ENCODE data around the gene CALML4.
"Not testable (repeated sequence)": the region's sequence is repeated elsewhere in the genome, so short reads cannot be mapped to it uniquely, and the experiment has no call there.

The CALML4 gene

GRCh38 chr15:68207176-68207935 is 2.2 kb upstream of the CALML4 start:
- DNase-seq, result no peak

- DNase-seq, result no peak
These were observed 1.6 kb upstream of the CALML4 start for GRCh38 chr15:68206711-68207151.

GRCh38 chr15:68205954-68206539 is 915 bp upstream of the CALML4 start:
- DNase-seq, result no peak

- DNase-seq, result no peak
These were observed 419 bp upstream of the CALML4 start for GRCh38 chr15:68205558-68205944.

- DNase-seq, result no peak
These were observed 771 bp downstream of the CALML4 start for GRCh38 chr15:68204361-68204760.

- DNase-seq, result no peak
These were observed 1.2 kb downstream of the CALML4 start for GRCh38 chr15:68203956-68204355.

- no peak for DNase-seq
These were observed 1.6 kb downstream of the CALML4 start for GRCh38 chr15:68203486-68203885.

GRCh38 chr15:68202994-68203393 is 2.1 kb downstream of the CALML4 start:
- DNase-seq, result not testable (repeated sequence)

- no peak for DNase-seq
These were observed 3.3 kb downstream of the CALML4 start for GRCh38 chr15:68201879-68202261.

- no peak for DNase-seq
These were observed 3.8 kb downstream of the CALML4 start for GRCh38 chr15:68201153-68201878.

- no peak for DNase-seq
These were observed 4.9 kb downstream of the CALML4 start for GRCh38 chr15:68200016-68200861.

- peak; percentile 13 for DNase-seq
These were observed 5.8 kb downstream of the CALML4 start for GRCh38 chr15:68199340-68199739.

GRCh38 chr15:68197661-68198437 is 7.3 kb downstream of the CALML4 start:
- DNase-seq, result no peak

- DNase-seq, result no peak
These were observed 8.0 kb downstream of the CALML4 start for GRCh38 chr15:68197170-68197492.

GRCh38 chr15:68196445-68197169 is 8.5 kb downstream of the CALML4 start:
- DNase-seq, result no peak

GRCh38 chr15:68195336-68196112 is 9.6 kb downstream of the CALML4 start:
- no peak for DNase-seq

- no peak for DNase-seq
These were observed 12.2 kb downstream of the CALML4 start for GRCh38 chr15:68192804-68193486.

GRCh38 chr15:68192117-68192516 is 13.0 kb downstream of the CALML4 start:
- DNase-seq, result no peak

- DNase-seq, result no peak
These were observed 13.6 kb downstream of the CALML4 start for GRCh38 chr15:68191555-68191954.

GRCh38 chr15:68190048-68190447 is 15.1 kb downstream of the CALML4 start:
- no peak for DNase-seq
